GM18909 (cell line): ENCODE data around the gene EPHA2.
"Not testable (repeated sequence)": the region's sequence is repeated elsewhere in the genome, so short reads cannot be mapped to it uniquely, and the experiment has no call there.

Experiments used
- ATAC-seq: cut with Tn5 transposase; IDR thresholded peaks from one replicate; pipeline ENCODE4 v1.9.1; 2021; ENCODE audit warnings: mild to moderate bottlenecking; ENCODE audit not compliant: unreplicated experiment, poor library complexity

The EPHA2 gene

GRCh38 chr1:16155537-16156410 lies at the start of gene EPHA2:
EPHA2 (minus strand) TSS chr1:16156069; CDS start chr1:16155932, 137 bp downstream.
- ATAC-seq = no peak

- no peak for ATAC-seq
Observed at GRCh38 chr1:16205334-16205671, 49.4 kb upstream of the EPHA2 start.

GRCh38 chr1:16204634-16205333 lies 48.9 kb upstream of the EPHA2 start:
- ATAC-seq = no peak

- ATAC-seq = no peak
Observed at GRCh38 chr1:16204216-16204615, 48.3 kb upstream of the EPHA2 start.

GRCh38 chr1:16203550-16203949 lies 47.7 kb upstream of the EPHA2 start:
- ATAC-seq = no peak

- ATAC-seq = no peak
Observed at GRCh38 chr1:16202281-16203210, 46.7 kb upstream of the EPHA2 start.

DNA sequence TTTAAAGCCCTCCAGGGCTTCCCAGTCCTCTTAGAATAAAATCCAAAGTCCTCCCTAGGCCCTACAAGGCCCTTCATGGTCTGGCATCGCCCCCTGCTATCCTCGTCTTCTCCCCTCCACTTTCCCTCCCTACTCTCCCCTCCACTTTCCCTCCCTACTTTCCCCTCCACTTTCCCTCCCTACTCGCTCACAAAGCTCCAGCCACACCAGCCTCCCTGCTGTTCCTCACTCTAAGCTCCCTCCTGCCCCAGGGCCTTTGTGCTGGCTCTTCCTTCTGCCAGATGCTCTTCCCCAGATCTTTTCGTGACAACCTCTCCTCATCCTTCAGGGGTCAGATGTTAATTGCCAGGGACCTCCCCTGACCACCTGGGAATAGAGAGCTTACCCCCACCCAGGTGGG lies 43.8 kb upstream of the EPHA2 start:
- no peak for ATAC-seq

DNA sequence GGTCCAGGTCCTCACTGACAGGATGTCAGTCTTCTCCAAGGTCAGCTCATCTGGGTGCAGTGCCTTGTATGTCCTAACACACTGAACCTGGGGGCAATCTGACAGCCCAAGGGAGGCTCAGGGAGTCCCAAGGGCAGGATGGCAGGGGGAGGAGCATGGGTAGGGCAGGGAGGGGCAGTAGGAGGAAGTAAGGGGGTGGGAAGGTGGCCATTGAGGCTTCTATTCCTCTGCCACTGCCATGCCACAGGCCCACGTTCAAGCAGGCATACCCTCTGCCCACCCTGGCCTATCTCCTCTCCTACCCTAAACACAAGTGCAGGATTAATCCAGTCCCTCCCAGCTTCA lies 43.3 kb upstream of the EPHA2 start:
- no peak for ATAC-seq

DNA sequence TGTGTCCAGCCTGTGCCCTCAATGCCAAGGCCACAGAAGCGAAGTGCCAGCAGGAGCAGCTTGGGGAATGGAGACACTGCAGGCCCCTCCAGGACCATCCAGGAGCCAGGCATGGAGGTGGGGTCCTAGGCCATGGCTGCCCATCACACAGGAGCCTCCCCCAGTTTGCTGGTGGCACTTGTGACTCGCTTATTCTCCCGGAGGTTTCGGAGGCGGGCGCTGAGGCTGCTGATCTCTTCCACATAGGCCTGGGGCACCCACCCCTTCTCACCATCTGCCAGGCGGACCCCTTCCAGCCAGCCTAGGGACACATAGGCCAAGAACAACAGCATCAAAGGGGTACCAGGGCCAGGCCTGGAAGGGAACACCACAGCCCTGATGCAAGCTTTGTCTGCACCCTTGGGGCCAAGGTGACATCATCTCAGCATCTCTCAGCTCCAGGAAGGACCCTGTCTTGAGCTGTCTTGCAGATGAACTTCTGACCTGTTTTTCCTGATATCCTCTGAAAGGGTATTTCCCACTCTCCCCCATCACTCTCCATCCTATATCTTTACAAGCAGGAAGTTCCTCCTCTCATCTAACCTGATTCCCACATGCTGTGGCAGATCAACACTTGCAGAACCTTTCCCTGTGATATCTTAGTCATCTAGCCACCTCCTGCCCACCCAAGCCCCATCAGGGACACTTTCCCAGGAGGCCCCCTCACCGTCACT lies 42.7 kb upstream of the EPHA2 start:
- no peak for ATAC-seq

DNA sequence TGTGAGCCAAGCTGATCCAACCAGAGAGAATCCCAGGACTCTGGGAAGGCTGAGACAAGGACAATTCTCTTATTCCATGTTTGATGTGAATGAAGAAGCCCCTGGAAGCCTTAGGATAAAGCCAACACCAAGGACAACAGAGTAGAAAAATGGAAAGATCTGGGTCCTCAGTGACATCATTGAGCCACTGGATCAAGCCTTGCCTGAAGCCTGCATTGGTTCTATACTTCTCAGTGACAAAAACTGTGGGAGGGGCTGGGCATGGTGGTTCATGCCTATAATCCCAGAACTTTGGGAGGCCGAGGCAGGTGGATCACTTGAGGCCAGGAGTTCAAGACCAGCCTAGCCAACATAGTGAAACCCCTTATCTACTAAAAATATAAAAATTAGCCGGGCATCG lies 41.0 kb upstream of the EPHA2 start:
- ATAC-seq = no peak

- ATAC-seq = not testable (repeated sequence)
Observed at GRCh38 chr1:16196139-16196538, 40.3 kb upstream of the EPHA2 start.

- ATAC-seq = no peak
Observed at GRCh38 chr1:16195518-16195905, 39.6 kb upstream of the EPHA2 start.

DNA sequence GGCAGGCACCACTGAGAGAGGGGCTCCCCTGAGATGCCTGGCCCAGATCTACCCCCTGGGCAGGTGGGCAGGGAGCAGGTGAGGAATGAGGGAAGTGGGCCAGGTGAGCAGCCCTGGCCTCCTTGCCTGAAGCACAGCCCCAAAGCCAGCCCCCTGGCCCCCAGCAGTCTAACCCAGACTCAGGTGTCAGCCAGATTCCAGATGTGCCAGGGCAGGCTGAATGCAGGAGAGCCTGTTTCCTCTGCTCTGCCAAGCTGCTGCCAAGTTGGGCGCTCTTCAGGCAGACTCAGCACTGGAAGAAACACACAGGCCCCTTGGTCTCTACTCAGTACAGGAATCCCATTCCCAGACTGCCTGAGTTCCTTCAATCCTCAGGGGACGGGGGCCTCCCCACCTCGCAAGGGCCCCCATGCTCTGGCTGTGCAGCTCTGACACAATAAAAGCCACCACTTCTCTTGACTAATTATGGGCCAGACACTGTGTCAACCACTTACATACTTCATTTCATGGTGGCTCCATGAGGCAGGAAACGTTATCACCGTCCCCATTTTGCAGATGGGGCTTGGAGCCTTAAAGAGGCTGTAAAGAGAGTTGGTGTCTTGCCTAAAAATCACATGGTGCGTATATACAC lies 36.2 kb upstream of the EPHA2 start:
- no peak for ATAC-seq

GRCh38 chr1:16191309-16191708 lies 35.4 kb upstream of the EPHA2 start:
- no peak for ATAC-seq

DNA sequence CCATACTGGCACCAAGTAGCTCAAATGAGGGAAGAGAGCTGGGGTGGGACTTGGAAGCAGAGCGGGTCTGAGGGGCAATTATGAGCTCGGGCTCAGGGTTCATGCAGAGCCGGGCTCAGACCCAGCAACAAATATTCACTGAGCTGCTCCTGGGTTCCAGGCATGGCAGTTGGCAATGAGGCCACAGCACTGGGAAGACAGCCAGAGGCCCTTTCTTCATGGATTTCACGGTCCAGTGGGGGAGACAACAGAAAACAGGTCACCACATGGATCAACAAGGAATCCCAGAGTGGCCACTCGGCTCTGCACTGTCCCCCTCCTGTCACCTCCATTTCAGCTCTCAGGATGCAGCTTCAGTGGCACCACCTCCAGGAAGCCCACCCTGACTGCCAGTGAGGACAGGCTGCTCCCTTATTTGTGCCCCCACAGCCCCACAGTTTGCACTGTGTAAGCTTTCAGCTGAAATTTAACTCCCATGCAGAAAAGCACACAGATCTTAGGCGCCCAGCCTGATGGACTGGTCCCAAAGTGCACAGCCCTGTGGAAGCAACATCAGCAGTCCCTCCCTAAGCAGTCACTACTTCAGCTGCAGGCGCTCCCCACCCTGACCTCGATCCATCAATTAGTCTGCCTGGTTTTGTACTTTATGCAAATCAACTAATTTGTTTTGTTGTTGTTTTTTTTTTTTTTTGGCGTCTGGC lies 34.2 kb upstream of the EPHA2 start:
- ATAC-seq = no peak

DNA sequence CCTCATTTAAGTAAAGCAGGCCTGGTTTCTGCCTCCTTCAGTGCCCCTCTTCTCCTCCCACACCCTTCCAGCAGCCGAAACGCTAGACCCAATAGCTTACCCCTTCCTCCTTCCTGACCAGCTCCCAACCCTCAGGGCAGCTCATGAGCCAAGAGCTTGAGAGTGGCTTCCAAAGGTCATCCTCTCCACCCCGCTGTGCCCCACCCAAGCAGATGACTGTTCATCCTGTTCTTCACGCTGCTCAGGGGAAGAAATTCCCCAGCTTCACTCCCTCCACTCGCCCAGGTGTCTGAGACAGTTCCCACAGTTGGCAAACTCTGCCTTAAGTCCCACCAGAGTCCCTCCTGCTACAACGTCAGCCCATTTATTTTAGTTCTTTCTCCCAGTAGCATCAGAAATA lies 33.1 kb upstream of the EPHA2 start:
- no peak for ATAC-seq

DNA sequence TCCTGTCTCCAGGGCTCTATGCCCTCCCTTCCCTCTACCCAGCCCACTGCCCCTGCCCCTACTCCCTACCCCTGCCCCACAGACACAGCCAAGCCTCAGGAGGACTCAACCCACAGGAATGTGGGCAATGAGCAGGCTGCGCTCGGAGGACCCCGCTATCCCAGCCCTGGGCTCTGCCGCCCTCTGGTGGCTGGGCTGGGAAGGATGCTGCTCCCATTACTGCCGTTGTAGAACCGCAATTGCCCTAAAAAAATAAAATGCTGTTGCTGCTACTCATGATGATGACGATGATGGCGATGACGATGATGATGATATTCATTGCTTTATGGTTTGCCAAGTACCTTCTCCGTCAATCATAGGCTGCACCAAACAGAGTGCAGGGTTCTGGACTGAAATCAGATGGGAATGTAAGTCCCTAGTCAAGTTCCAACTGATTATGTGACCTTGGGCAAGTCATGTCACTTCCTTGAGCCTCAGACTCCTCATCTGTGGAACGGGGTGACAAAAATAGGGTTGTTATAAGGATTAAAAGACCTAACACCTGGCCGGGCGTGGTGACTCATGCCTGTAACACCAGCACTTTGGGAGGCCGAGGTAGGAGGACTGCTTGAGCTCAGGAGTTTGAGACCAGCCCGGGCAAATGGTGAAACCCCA lies 32.0 kb upstream of the EPHA2 start:
- ATAC-seq = no peak

- no peak for ATAC-seq
Observed at GRCh38 chr1:16186655-16187235, 30.9 kb upstream of the EPHA2 start.
